Activated CD8-positive, alpha-beta memory T cell treated with anti-CD3 and anti-CD28 coated beads, Interleukin-2, amount 50 U/mL, for 1 hour (primary cell): ENCODE results near the gene RND1.
"Not testable (repeated sequence)": the region's sequence is repeated elsewhere in the genome, so short reads cannot be mapped to it uniquely, and the experiment has no call there.

Source experiments
- DNase-seq: peaks from one replicate; pipeline ENCODE4 v3.0.0-alpha.2; 2020; ENCODE audit errors: extremely low read depth

RND1 gene

GRCh38 chr12:48865281-48866051 lies at the start of gene RND1:
TSS of gene RND1 (minus strand) at chr12:48865870. CDS start at chr12:48865767, 103 bp downstream.
- peak; percentile 73 for DNase-seq

DNA sequence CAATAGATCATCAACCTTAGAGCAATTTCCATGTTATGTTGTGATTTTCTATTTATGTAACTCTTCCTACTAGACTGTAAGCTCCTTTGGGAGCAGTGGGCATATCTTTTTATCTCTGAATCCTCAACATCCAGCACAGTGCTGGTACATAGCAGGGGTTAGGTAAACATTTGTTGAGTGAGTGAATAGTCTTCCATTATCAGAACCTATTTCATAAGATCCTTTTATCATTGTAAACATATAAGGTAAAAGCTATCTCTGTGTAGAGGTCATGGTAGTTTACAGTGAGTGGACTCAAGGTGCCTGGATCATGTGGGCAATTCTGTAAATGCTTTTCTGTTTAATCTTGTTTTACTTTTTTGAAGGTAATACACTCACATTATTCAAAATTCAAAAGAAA lies 44.5 kb upstream of the RND1 start:
- DNase-seq: no peak

DNA sequence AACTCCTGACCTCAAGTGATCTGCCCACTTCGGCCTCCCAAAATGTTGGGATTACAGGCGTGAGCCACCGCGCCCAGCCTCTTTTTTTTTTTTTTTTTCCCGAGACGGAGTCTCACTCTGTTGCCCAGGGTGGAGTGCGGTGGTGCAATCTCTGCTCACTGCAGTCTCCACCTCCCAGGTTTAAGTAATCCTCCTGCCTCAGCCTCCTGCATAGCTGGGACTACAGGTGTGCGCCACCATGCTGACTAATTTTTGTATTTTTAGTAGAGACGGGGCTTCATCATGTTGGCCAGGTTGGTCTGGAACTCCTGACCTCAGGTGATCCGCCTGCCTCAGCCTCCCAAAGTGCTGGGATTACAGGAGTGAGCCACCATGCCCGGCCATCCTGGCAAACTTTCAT lies 44.0 kb upstream of the RND1 start:
- not testable (repeated sequence) for DNase-seq

GRCh38 chr12:48907245-48907644 lies 41.6 kb upstream of the RND1 start:
- no peak for DNase-seq

- DNase-seq: peak; percentile 76
Observed at GRCh38 chr12:48903982-48904411, 38.3 kb upstream of the RND1 start.

DNA sequence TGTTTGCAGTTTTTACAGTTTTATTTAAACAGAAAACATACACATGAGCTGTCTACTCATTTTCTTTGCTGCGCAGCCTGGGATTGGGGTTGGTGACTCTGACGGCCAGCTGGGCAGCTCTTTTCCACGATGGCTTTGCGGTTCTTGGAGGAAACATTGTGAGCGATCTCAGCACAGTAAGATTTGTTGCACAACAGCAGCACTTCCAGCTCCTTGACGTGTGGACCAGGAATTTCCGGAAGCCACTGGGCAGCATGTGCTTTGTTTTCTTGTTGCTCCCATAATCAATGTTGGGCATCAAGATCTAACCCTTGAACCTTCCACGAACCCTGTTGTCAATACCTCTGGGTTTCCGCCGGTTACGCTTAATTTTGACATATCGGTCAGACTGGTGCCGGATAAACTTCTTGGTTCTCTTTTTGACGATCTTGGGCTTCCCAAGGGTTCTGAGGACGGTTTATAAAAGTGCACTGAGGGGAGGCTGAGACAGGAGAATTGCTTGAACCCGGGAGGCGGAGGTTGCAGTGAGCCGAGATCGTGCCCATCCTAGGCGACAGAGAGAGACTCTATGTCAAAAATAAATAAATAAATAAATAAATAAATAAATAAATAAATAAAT lies 37.8 kb upstream of the RND1 start:
- no peak for DNase-seq

- no peak for DNase-seq
Observed at GRCh38 chr12:48901278-48901677, 35.6 kb upstream of the RND1 start.

- DNase-seq: no peak
Observed at GRCh38 chr12:48899651-48900050, 34.0 kb upstream of the RND1 start.

- no peak for DNase-seq
Observed at GRCh38 chr12:48894271-48894670, 28.6 kb upstream of the RND1 start.

DNA sequence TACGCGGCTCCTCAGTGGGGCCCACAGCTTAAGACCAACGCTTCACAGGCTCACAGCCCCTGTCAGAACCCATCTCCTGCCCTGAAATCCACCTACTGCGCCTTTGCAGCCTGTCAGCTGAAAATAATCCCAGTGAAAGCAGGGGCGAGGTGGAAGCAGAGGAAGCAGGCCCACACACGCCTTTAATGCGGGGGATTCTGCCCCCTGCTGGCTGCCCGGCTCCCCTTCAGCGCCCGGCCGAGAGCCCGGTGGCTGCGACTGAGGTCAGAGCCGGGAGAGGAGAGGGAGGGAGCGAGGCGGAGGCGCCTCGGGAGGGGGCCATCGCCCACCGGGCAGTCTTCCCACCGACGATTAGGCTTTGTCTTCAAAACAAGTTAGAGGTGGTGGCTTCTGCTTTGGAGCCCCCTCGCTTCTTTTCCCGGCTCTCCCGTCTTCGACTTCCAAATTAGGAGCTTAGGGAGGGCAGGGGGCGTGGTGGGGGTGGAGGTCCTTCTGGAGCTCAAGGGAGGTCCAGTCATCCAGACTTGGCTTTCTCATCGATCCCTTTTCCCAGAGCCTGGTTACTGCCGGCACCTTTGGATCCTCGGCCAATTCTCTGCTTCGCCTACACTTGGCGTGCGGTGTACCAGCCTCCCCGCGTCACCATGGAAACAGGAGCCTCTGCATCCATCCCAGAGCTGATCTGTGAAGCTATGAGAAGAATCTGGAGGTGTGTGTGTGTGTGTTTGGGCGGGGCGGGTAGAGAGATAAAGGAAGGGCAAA lies 25.2 kb upstream of the RND1 start:
- peak; percentile 26 for DNase-seq

GRCh38 chr12:48889679-48890078 lies 24.0 kb upstream of the RND1 start:
- no peak for DNase-seq

GRCh38 chr12:48883305-48884161 lies 17.9 kb upstream of the RND1 start:
- no peak for DNase-seq

DNA sequence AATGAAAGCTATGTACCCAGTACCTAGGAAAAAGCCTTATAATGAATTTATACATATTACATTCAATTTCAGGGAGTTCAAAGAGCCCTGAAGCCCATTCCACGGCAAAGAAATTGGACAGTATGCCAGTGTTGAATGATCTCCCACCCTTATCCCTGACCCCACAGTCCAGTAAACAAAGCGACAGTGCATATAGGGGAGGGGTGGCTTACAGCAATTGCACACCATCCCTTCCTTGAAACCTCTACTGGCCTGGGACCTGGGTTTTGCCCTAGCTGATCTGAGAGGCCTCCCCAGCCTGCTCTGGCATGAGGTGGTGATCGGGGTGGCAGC lies 17.3 kb upstream of the RND1 start:
- no peak for DNase-seq

DNA sequence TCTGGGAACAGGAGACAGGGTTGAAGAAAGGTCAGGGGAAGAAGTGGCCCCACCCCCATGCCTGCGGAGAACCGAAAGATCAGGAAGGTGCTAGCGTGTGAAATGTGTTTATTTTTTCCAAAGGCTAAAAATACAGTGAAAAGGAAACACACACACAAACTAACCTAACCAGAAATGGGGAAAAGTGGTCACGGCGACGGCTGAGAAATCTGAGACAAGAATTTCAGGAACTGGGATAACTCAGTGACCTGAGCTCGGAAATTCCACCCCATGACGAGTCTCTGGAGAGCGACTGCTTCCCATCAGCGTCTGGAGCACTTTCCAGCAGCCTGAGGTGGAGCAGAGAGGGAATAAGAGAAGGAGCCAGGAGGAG lies 16.6 kb upstream of the RND1 start:
- no peak for DNase-seq

GRCh38 chr12:48881686-48882314 lies 16.1 kb upstream of the RND1 start:
- DNase-seq: no peak

DNA sequence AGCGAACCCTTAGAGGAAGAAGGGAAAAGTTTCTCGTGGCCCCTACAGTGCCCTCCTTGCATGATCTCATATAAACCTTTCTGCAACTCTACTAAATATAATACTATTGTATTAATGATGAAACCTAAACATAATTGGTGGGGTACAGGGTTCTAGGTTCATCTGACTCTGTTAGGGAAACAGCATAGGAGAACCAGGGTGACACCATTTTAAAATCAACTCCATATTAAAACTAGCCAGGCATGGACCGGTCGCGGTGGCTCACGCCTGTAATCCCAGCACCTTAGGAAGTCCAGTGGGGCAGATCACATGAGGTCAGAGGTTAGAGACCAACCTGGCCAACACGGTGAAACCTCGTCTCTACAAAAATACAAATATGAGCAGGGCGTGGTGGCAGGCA lies 15.0 kb upstream of the RND1 start:
- no peak for DNase-seq

- no peak for DNase-seq
Observed at GRCh38 chr12:48878548-48878947, 12.9 kb upstream of the RND1 start.

DNA sequence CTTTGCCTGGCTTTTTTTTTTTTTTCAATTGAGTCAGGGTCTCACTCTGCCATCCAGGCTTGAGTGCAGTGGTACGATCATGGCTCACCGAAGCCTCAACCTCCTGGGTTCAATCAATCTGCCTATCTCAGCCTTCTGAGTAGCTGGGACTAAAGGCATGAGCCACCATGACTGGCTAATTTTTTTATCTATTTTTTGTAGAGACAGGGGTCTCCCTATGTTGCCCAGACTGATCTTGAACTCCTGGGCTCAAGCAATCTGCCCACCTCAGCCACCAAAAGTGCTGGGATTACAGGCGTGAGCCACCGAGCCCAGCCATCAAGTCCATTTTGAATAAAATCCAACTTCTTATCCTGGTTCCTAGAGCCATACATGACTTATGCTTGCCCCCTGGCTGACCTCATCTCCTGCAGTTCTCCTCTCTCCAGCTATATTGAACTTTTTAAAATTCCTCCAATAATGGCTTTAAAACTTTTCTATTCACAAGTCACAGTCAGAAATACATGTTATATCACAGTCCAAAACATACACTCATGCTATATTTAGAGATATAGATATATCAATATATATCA lies 10.4 kb upstream of the RND1 start:
- no peak for DNase-seq

DNA sequence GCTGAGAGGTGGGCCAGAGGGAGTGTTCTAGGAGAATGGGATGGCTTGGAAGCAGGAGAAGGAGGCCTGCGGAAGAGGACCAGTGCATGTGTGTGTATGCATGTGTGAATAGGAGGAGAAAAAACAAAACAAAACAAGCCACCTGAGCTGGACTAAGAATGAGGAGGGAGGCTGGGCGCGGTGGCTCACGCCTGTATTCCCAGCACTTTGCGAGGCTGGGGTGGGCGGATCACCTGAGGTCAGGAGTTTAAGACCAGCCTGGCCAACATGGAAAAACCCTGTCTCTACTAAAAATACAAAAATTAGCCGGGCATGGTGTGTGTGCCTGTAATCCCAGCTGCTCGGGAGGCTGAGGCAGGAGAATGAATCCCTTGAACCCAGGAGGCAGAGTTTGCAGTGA lies 7.9 kb upstream of the RND1 start:
- not testable (repeated sequence) for DNase-seq

DNA sequence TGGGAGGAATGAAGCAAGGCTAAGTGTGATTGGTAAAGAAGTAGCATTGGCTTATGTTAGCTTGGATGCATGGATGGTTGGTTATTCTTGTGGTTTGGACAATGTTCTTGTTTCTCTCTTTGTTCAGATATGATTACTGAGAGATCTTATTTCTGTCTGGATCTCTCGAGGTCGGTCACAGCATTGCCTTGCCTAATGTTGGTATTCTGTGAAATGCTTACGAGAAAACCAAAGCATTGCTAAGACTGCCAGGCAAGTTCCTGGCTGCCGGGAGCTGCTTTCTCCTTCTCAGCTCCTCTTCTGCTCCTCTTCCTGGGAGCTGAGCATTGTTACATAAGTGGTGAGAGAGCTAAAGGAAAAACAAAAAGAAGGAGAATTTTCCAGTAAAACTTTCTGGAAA lies 7.4 kb upstream of the RND1 start:
- no peak for DNase-seq

DNA sequence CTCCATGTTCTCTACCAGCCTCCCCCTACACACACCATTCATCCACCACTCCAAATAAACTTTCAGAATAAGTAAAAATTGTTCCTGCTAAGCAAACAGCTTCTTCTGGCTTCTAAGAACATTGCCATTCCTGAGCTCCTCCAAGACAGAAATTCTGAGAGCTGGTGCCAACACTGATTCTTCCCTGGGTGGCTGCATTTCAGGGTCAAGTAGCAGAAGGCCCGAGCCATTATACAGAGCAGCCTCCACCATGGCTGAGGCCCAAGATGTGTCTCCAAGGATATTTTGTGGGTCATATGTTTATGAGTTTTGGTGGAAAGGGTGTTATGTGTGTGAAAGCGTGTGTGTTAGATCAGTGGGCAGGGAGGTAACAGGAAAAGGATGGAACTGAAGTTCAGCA lies 3.5 kb upstream of the RND1 start:
- DNase-seq: no peak
